IMR-90 (cell line): ENCODE measurements around the gene SLC24A3. TPM values are rescaled to one million over a fixed set of nuclear protein-coding genes. Genes with fewer than 3 reads are reported as not detected.

Source experiments
- ATAC-seq: fragments of 200-7000 bp; cut with Tn5 transposase; 2 replicates; pipeline ENCODE4 v1.9.1; 2020; ENCODE audit warnings: low read depth, mild to moderate bottlenecking, moderate library complexity
- BruUV-seq: library from RNA; stranded (reverse); fragments of 400-500 nt; replicated peaks from 2 replicates; lab custom pipeline; 2021; lab: Mats Ljungman, UMichigan
- CTCF ChIA-PET: fragments of 300-600 bp; formaldehyde crosslinking; extraction: SDS; loops from one replicate; lab custom pipeline; 2021; ENCODE audit warnings: antibody characterized with exemption; lab: Yijun Ruan, JAX
- POLR2A ChIA-PET: fragments of 300-600 bp; sonication (Branson Sonifier 250); formaldehyde crosslinking; loops from one replicate; lab custom pipeline; 2022; ENCODE audit warnings: antibody characterized with exemption; ENCODE audit not compliant: unreplicated experiment; lab: Charles Lee
- DNase-seq: peaks from one replicate; pipeline ENCODE4 v3.0.0; 2013
- H2AFZ ChIP-seq: replicated peaks from 2 replicates; pipeline ENCODE3; 2013; ENCODE audit warnings: low read length, mild to moderate bottlenecking; ENCODE audit not compliant: poor library complexity
- H2AK5ac ChIP-seq: 2 replicates; pipeline ENCODE4 v1.6.1; 2013; ENCODE audit warnings: low read depth, low read length, inconsistent platforms
- H2AK9ac ChIP-seq: replicated peaks from 2 replicates; pipeline ENCODE3; 2013; ENCODE audit warnings: mild to moderate bottlenecking, low read depth, low read length, moderate library complexity; ENCODE audit not compliant: poor library complexity
- H2BK120ac ChIP-seq: 2 replicates; pipeline ENCODE4 v1.6.1; 2013; ENCODE audit warnings: low read depth, low read length, inconsistent platforms
- H2BK15ac ChIP-seq: 3 replicates; pipeline ENCODE4 v1.6.1; 2013; ENCODE audit warnings: low read depth, low read length, inconsistent platforms
- H2BK20ac ChIP-seq: 2 replicates; pipeline ENCODE4 v1.6.1; 2013; ENCODE audit warnings: low read depth, mild to moderate bottlenecking, inconsistent platforms, low read length, moderate library complexity
- H2BK5ac ChIP-seq: 2 replicates; pipeline ENCODE4 v1.6.1; 2013; ENCODE audit warnings: mild to moderate bottlenecking, low read depth, low read length, inconsistent platforms; ENCODE audit not compliant: poor library complexity, severe bottlenecking
- H3K14ac ChIP-seq: replicated peaks from 2 replicates; pipeline ENCODE4 v1.6.1; 2013; ENCODE audit warnings: low read depth, low read length, inconsistent platforms
- H3K18ac ChIP-seq: 2 replicates; pipeline ENCODE4 v1.6.1; 2013; ENCODE audit warnings: low read depth, low read length, control low read depth
- H3K23ac ChIP-seq: 2 replicates; pipeline ENCODE4 v1.6.1; 2013; ENCODE audit warnings: low read depth, low read length, inconsistent platforms
- H3K27ac ChIP-seq: 2 replicates; pipeline ENCODE4 v1.5.1; 2013; ENCODE audit warnings: mild to moderate bottlenecking, control low read depth, low read length; ENCODE audit not compliant: insufficient read depth
- H3K27me3 ChIP-seq: 2 replicates; pipeline ENCODE4 v1.6.1; 2013; ENCODE audit warnings: low read length; ENCODE audit not compliant: control insufficient read depth, insufficient read depth
- H3K36me3 ChIP-seq: 2 replicates; pipeline ENCODE4 v1.6.1; 2013; ENCODE audit warnings: low read length, mixed read lengths; ENCODE audit not compliant: control insufficient read depth, insufficient read depth
- H3K4ac ChIP-seq: 2 replicates; pipeline ENCODE4 v1.6.1; 2013; ENCODE audit warnings: low read depth, low read length, inconsistent platforms
- H3K4me1 ChIP-seq: 2 replicates; pipeline ENCODE4 v1.6.1; 2013; ENCODE audit warnings: low read length, mixed read lengths; ENCODE audit not compliant: control insufficient read depth, insufficient read depth
- H3K4me2 ChIP-seq: 2 replicates; pipeline ENCODE4 v1.6.1; 2013; ENCODE audit warnings: low read depth, mild to moderate bottlenecking, control low read depth, low read length, moderate library complexity
- H3K4me3 ChIP-seq: 2 replicates; pipeline ENCODE4 v1.5.1; 2013; ENCODE audit warnings: low read depth, mild to moderate bottlenecking, control low read depth, low read length, moderate library complexity; ENCODE audit not compliant: insufficient read depth
- H3K56ac ChIP-seq: 2 replicates; pipeline ENCODE4 v1.6.1; 2013; ENCODE audit warnings: low read length, inconsistent platforms; ENCODE audit not compliant: insufficient read depth; ENCODE audit errors: extremely low read depth
- H3K79me1 ChIP-seq, 2 experiments: 2 replicates each; pipeline ENCODE4 v1.6.1; 2013; ENCODE audit warnings: low read length in 2 of 2, inconsistent platforms in 1 of 2, low read depth in 1 of 2
- H3K9ac ChIP-seq: 2 replicates; pipeline ENCODE4 v1.6.1; 2013; ENCODE audit warnings: low read depth, low read length, control low read depth
- H3K9me1 ChIP-seq: 2 replicates; pipeline ENCODE4 v1.6.1; 2013; ENCODE audit warnings: low read length, inconsistent platforms; ENCODE audit not compliant: insufficient read depth
- H3K9me3 ChIP-seq: 2 replicates; pipeline ENCODE4 v1.6.1; 2013; ENCODE audit warnings: low read length; ENCODE audit not compliant: control insufficient read depth, insufficient read depth
- H4K20me1 ChIP-seq: 2 replicates; pipeline ENCODE4 v1.6.1; 2013; ENCODE audit warnings: low read length, inconsistent platforms; ENCODE audit not compliant: insufficient read depth
- H4K5ac ChIP-seq: 2 replicates; pipeline ENCODE4 v1.6.1; 2013; ENCODE audit warnings: mild to moderate bottlenecking, low read depth, low read length, control low read depth
- H4K8ac ChIP-seq, 2 experiments: 2 replicates each; pipeline ENCODE4 v1.6.1; 2013; ENCODE audit warnings: low read depth in 2 of 2, low read length in 2 of 2, control low read depth in 1 of 2, inconsistent platforms in 1 of 2
- H4K91ac ChIP-seq: 2 replicates; pipeline ENCODE4 v1.6.1; 2013; ENCODE audit warnings: low read depth, low read length, inconsistent platforms; ENCODE audit not compliant: insufficient read depth
- BHLHE40 ChIP-seq: fragments of 150-350 bp; IDR thresholded peaks from 2 replicates; pipeline ENCODE4 v1.6.1; 2016; ENCODE audit warnings: mild to moderate bottlenecking, low read depth, low read length
- CEBPB ChIP-seq: IDR thresholded peaks from 2 replicates; pipeline ENCODE4 v1.6.1; 2012; ENCODE audit warnings: low read depth, low read length, improper control_type of control experiment
- CHD1 ChIP-seq: IDR thresholded peaks from 2 replicates; pipeline ENCODE4 v1.6.1; 2012; ENCODE audit warnings: low read depth, low read length, improper control_type of control experiment
- CTCF ChIP-seq: conservative IDR thresholded peaks from 2 replicates; pipeline ENCODE4 v1.5.1; 2012; ENCODE audit warnings: mild to moderate bottlenecking, low read depth, low read length, improper control_type of control experiment
- ELK1 ChIP-seq: fragments of 150-350 bp; IDR thresholded peaks from 2 replicates; pipeline ENCODE4 v1.6.1; 2016; ENCODE audit warnings: low read depth, mild to moderate bottlenecking, low read length, moderate library complexity, borderline replicate concordance
- FOS ChIP-seq: fragments of 150-350 bp; IDR thresholded peaks from 2 replicates; pipeline ENCODE4 v1.6.1; 2016; ENCODE audit warnings: low read depth, low read length
- MAFK ChIP-seq: IDR thresholded peaks from 2 replicates; pipeline ENCODE4 v1.6.1; 2012; ENCODE audit warnings: low read depth, low read length, improper control_type of control experiment
- MAZ ChIP-seq: IDR thresholded peaks from 2 replicates; pipeline ENCODE4 v1.6.1; 2012; ENCODE audit warnings: low read depth, mild to moderate bottlenecking, low read length, improper control_type of control experiment, moderate library complexity, borderline replicate concordance
- MXI1 ChIP-seq: IDR thresholded peaks from 2 replicates; pipeline ENCODE4 v1.6.1; 2012; ENCODE audit warnings: low read depth, mild to moderate bottlenecking, low read length, moderate library complexity, borderline replicate concordance
- NFE2L2 ChIP-seq: fragments of 150-350 bp; IDR thresholded peaks from 2 replicates; pipeline ENCODE4 v1.6.1; 2016; ENCODE audit warnings: low read depth, mild to moderate bottlenecking, low read length
- POLR2A ChIP-seq: IDR thresholded peaks from 2 replicates; pipeline ENCODE4 v1.6.1; 2012; ENCODE audit warnings: mild to moderate bottlenecking, low read depth, low read length
- RAD21 ChIP-seq: IDR thresholded peaks from 2 replicates; pipeline ENCODE4 v1.6.1; 2012; ENCODE audit warnings: low read length, improper control_type of control experiment
- RFX5 ChIP-seq: IDR thresholded peaks from 2 replicates; pipeline ENCODE4 v1.8.0; 2012; ENCODE audit warnings: low read depth, mild to moderate bottlenecking, low read length, moderate library complexity
- SMC3 ChIP-seq: fragments of 150-350 bp; IDR thresholded peaks from 2 replicates; pipeline ENCODE4 v1.6.1; 2016; ENCODE audit warnings: low read depth, mild to moderate bottlenecking, antibody characterized with exemption, low read length, moderate library complexity
- USF2 ChIP-seq: fragments of 150-350 bp; IDR thresholded peaks from 2 replicates; pipeline ENCODE4 v1.6.1; 2017; ENCODE audit warnings: mild to moderate bottlenecking, antibody characterized with exemption, low read length, low read depth
- WGBS, 2 experiments: methylation state at CpG; one replicate each; pipeline versions ENCODE4 v1.1.5 to v1.1.7; 2013; ENCODE audit warnings: missing lambda C conversion rate in 2 of 2; ENCODE audit not compliant: insufficient read length in 1 of 2; ENCODE audit errors: extremely low coverage in 2 of 2; 5-methylcytosine and 5-hydroxymethylcytosine counted together
- dilution Hi-C: fragments of 300-500 bp; cut with HindIII; formaldehyde crosslinking; loops from one replicate; pipeline ENCODE4 v1.14.3; 2018; ENCODE audit warnings: low sequenced_read_pairs; ENCODE audit not compliant: unreplicated experiment
- in situ Hi-C: fragments of 300-500 bp; cut with MboI; formaldehyde crosslinking; loops from 3 replicates; pipeline ENCODE4 v1.14.3; 2019; ENCODE audit warnings: low sequenced_read_pairs, inconsistent platforms, mixed read lengths
- intact Hi-C: fragments of 100-400 bp; cut with micrococcal nuclease; formaldehyde crosslinking; loops from 2 replicates; pipeline ENCODE4 v1.10.0; 2022
- polyA plus RNA-seq, 3 experiments: library from polyadenylated mRNA; depleted of rRNA; stranded (reverse); fragments of >200 nt; gene quantifications; 2 replicates each; pipeline ENCODE4 v1.2.3, GENCODE V29; 2012; ENCODE audit warnings: low replicate concordance in 1 of 3
- total RNA-seq: library from RNA; depleted of rRNA; stranded (reverse); fragments of >200 nt; gene quantifications from 2 replicates; pipeline ENCODE4 v1.2.3, GENCODE V29; 2012

The SLC24A3 gene
- total and polyA plus RNA-seq, 2 of the 4 experiments (the other 2 are of a cell fraction): not detected

DNA sequence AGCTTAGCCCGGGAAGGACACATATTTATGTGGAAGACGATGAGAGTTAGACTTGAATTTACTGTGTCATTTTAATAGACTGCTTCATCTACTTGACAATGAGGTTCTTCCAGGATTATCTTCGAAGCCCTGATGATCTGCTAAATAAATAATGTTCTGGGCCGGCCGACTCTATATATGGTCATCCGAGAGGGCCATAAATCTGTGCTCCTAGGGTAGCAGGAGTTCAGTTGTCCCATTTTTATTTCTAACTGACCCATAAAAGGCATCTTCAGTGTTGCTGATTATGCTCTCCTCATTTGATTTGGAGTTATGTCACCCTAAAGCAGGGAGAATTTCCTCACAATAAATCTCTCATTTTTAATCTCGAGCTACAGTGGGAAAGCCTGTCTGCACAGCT is 217.1 kb downstream of the SLC24A3 start:
- H2BK120ac ChIP-seq: no peak overlapping the region
- dilution Hi-C loops (no loop called here), intact Hi-C loops (no loop called here), in situ Hi-C loops (no loop called here)
- ATAC-seq (no peak), DNase-seq (no peak)
- H2AK5ac ChIP-seq: no peak overlapping the region
- H4K91ac ChIP-seq: no peak overlapping the region
- H2BK5ac ChIP-seq: no peak overlapping the region
- no peak overlapping the region for H3K4me3 ChIP-seq
- H4K20me1 ChIP-seq: no peaks in the 10 kb centered on the region
- H3K9me3 ChIP-seq: no peaks in the 10 kb centered on the region
- no peak overlapping the region for H3K9ac ChIP-seq
- no peak overlapping the region for H2AK9ac ChIP-seq
- H3K79me1 ChIP-seq: no peaks in the 10 kb centered on the region
- no peak for TF ChIP-seq CEBPB
- no peak for TF ChIP-seq MAZ
- TF ChIP-seq BHLHE40: no peak
- no peak for TF ChIP-seq ELK1
- no peak for TF ChIP-seq SMC3
- TF ChIP-seq RAD21: no peak
- TF ChIP-seq POLR2A: no peak
- no peak for TF ChIP-seq MAFK
- no peak for TF ChIP-seq RFX5
- TF ChIP-seq NFE2L2: no peak
- no peak for TF ChIP-seq FOS
- no peak for TF ChIP-seq CTCF
- TF ChIP-seq MXI1: no peak
- no peak for TF ChIP-seq CHD1
- no peak for TF ChIP-seq USF2
- no peak overlapping the region for H4K5ac ChIP-seq
- CTCF ChIA-PET: no interaction called here
- BruUV-seq: no TSS peak
- no peak overlapping the region for H3K18ac ChIP-seq
- no peak overlapping the region for H2BK20ac ChIP-seq
- H3K23ac ChIP-seq: no peak overlapping the region
- POLR2A ChIA-PET: no interaction called here
- no peaks in the 10 kb centered on the region for H3K4me1 ChIP-seq
- no peak overlapping the region for H3K56ac ChIP-seq
- H3K14ac ChIP-seq: no peak overlapping the region
- no peak overlapping the region for H3K4ac ChIP-seq
- H3K36me3 ChIP-seq: no peaks in the 10 kb centered on the region
- no peak overlapping the region for H4K8ac ChIP-seq
- no peak overlapping the region for H2AFZ ChIP-seq
- no peak overlapping the region for H2BK15ac ChIP-seq
- WGBS, 2 experiments: no CpG with 5 or more reads among the region's 7 CpGs
- H3K27ac ChIP-seq: no peak overlapping the region
- no peak overlapping the region for H3K4me2 ChIP-seq
- no peaks in the 10 kb centered on the region for H3K9me1 ChIP-seq
- H3K27me3 ChIP-seq: no peaks in the 10 kb centered on the region
